HEK293 (cell line): ENCODE data around the gene CALHM6.
A peak's percentile ranks its signal among the peaks of the same experiment; 100 is the strongest.

Experiments used
- CTCF ChIA-PET: fragments of 350-600 bp; formaldehyde crosslinking; extraction: SDS; loops from one replicate; lab custom pipeline; 2021; ENCODE audit warnings: antibody characterized with exemption; lab: Yijun Ruan, JAX
- POLR2A ChIA-PET: fragments of 300-600 bp; formaldehyde crosslinking; extraction: SDS; loops from one replicate; lab custom pipeline; 2020; ENCODE audit warnings: antibody characterized with exemption, inconsistent platforms; lab: Yijun Ruan, JAX
- H3K27ac ChIP-seq: fragments of 200-500 bp; sonication (Bioruptor generic); 2 replicates; pipeline ENCODE4 v1.5.1; 2014; ENCODE audit warnings: low read depth, low read length, control low read depth, inconsistent platforms; ENCODE audit errors: extremely low read depth
- H3K36me3 ChIP-seq, 2 experiments: fragments of 200-500 bp in 1 of 2; sonication (Bioruptor generic) in 1 of 2; 1 replicate in 1 of 2; 2 replicates in 1 of 2; pipeline ENCODE4 v1.5.1; 2014 to 2017; ENCODE audit warnings: inconsistent platforms in 2 of 2, low read length in 2 of 2; ENCODE audit not compliant: control insufficient read depth in 2 of 2, insufficient read depth in 1 of 2
- H3K4me1 ChIP-seq: fragments of 200-500 bp; sonication (Bioruptor generic); 2 replicates; pipeline ENCODE4 v1.5.1; 2014; ENCODE audit warnings: mild to moderate bottlenecking, low read length, inconsistent platforms; ENCODE audit not compliant: control insufficient read depth, insufficient read depth
- H3K4me3 ChIP-seq: 2 replicates; pipeline ENCODE4 v1.5.1; 2011; ENCODE audit warnings: low read depth, mild to moderate bottlenecking, control low read depth, low read length, moderate library complexity
- H3K9me3 ChIP-seq: fragments of 200-500 bp; sonication (Bioruptor generic); 2 replicates; pipeline ENCODE4 v1.5.1; 2014; ENCODE audit warnings: low read depth, low read length, inconsistent platforms; ENCODE audit not compliant: control insufficient read depth, insufficient read depth
- BCL6B ChIP-seq: fragments of 450-650 bp; formaldehyde crosslinking; IDR thresholded peaks from 2 replicates; pipeline ENCODE4 v1.5.1; 2017; ENCODE audit warnings: missing biosample characterization, missing genetic modification characterization
- KLF9 ChIP-seq: fragments of 450-650 bp; formaldehyde crosslinking; IDR thresholded peaks from 2 replicates; pipeline ENCODE4 v1.5.1; 2016; ENCODE audit warnings: missing biosample characterization, missing genetic modification characterization, low read depth
- OSR2 ChIP-seq: fragments of 450-650 bp; formaldehyde crosslinking; IDR thresholded peaks from 2 replicates; pipeline ENCODE4 v1.5.1; 2016; ENCODE audit warnings: missing biosample characterization, missing genetic modification characterization
- SALL2 ChIP-seq: fragments of 450-650 bp; formaldehyde crosslinking; IDR thresholded peaks from 2 replicates; pipeline ENCODE4 v1.5.0; 2017; ENCODE audit warnings: missing biosample characterization, mild to moderate bottlenecking, missing genetic modification characterization, borderline replicate concordance
- TSHZ1 ChIP-seq: fragments of 450-650 bp; formaldehyde crosslinking; IDR thresholded peaks from 2 replicates; pipeline ENCODE4 v1.5.1; 2016; ENCODE audit warnings: missing biosample characterization, missing genetic modification characterization, borderline replicate concordance
- ZBTB44 ChIP-seq: fragments of 450-650 bp; IDR thresholded peaks from 2 replicates; pipeline ENCODE4 v1.5.1; 2018; ENCODE audit warnings: missing biosample characterization, mild to moderate bottlenecking, missing genetic modification characterization
- ZFP69B ChIP-seq: fragments of 450-650 bp; formaldehyde crosslinking; IDR thresholded peaks from 2 replicates; pipeline ENCODE4 v1.5.1; 2016; ENCODE audit warnings: missing biosample characterization, missing genetic modification characterization
- ZNF175 ChIP-seq: fragments of 450-650 bp; formaldehyde crosslinking; IDR thresholded peaks from 2 replicates; pipeline ENCODE4 v1.5.1; 2016; ENCODE audit warnings: missing biosample characterization, missing genetic modification characterization
- ZNF211 ChIP-seq: fragments of 450-650 bp; formaldehyde crosslinking; IDR thresholded peaks from 2 replicates; pipeline ENCODE4 v1.5.1; 2016; ENCODE audit warnings: low read depth, missing biosample characterization, missing genetic modification characterization
- ZNF433 ChIP-seq: fragments of 450-650 bp; formaldehyde crosslinking; IDR thresholded peaks from 2 replicates; pipeline ENCODE4 v1.5.1; 2016; ENCODE audit warnings: missing biosample characterization, missing genetic modification characterization, low read depth
- ZNF501 ChIP-seq: fragments of 450-650 bp; formaldehyde crosslinking; IDR thresholded peaks from 2 replicates; pipeline ENCODE4 v1.5.1; 2016; ENCODE audit warnings: missing biosample characterization, missing genetic modification characterization
- ZNF510 ChIP-seq: fragments of 450-650 bp; formaldehyde crosslinking; IDR thresholded peaks from 2 replicates; pipeline ENCODE4 v1.5.1; 2018; ENCODE audit warnings: mild to moderate bottlenecking, missing genetic modification characterization, missing biosample characterization; ENCODE audit not compliant: insufficient replicate concordance
- ZNF529 ChIP-seq: fragments of 450-650 bp; formaldehyde crosslinking; IDR thresholded peaks from 2 replicates; pipeline ENCODE4 v1.5.1; 2017; ENCODE audit warnings: missing genetic modification characterization, missing biosample characterization; ENCODE audit not compliant: insufficient replicate concordance
- ZNF549 ChIP-seq: fragments of 450-650 bp; IDR thresholded peaks from 2 replicates; pipeline ENCODE4 v1.5.1; 2018; ENCODE audit warnings: missing biosample characterization, missing genetic modification characterization, mild to moderate bottlenecking, inconsistent platforms, moderate library complexity
- ZNF747 ChIP-seq: fragments of 450-650 bp; formaldehyde crosslinking; IDR thresholded peaks from 2 replicates; pipeline ENCODE4 v1.5.1; 2016; ENCODE audit warnings: missing biosample characterization, missing genetic modification characterization
- ZNF843 ChIP-seq: fragments of 450-650 bp; formaldehyde crosslinking; IDR thresholded peaks from 2 replicates; pipeline ENCODE4 v1.5.1; 2016; ENCODE audit warnings: missing biosample characterization, missing genetic modification characterization

Gene CALHM6

GRCh38 chr6:116485559-116486184, 24.5 kb downstream of the CALHM6 start:
- Histone ChIP-seq H3K4me1 (peaks cover 18% of the 10 kb centered on the region; the same call in 1 of the 2 replicates), H3K36me3 (no peaks in the 10 kb centered on the region), H3K27ac (no peak overlapping the region), H3K4me3 (no peak overlapping the region), H3K9me3 (no peaks in the 10 kb centered on the region)
- POLR2A ChIA-PET, result no interaction called here
- CTCF ChIA-PET, result interaction anchor here (0.6 to 1.0 kb wide), 3 partner anchors 16 to 124 kb away, joined by 3 to 6 read pairs (median 3); no protein-coding TSS in a partner anchor
- TF ChIP-seq ZFP69B (tag by site-specific recombination) (no peak), ZNF549 (tag by site-specific recombination) (no peak), ZBTB44 (tag by site-specific recombination) (peak; percentile 67), ZNF843 (peak; percentile 34; the same call in 1 of the 2 replicates)

GRCh38 chr6:116491610-116492330, 30.6 kb downstream of the CALHM6 start:
- no peaks in the 10 kb centered on the region for H3K4me1 ChIP-seq
- POLR2A ChIA-PET, result no interaction called here
- H3K9me3 ChIP-seq, result no peaks in the 10 kb centered on the region
- no peak overlapping the region for H3K4me3 ChIP-seq
- H3K36me3 ChIP-seq, result no peaks in the 10 kb centered on the region
- TF ChIP-seq ZNF501 (tag by site-specific recombination) (no peak), ZNF211 (peak; percentile 81), ZNF433 (tag by site-specific recombination) (no peak), SALL2 (tag by site-specific recombination) (no peak)
- CTCF ChIA-PET, result interaction anchor here (1.9 kb wide), 1 partner anchor 20 kb away, joined by 10 read pairs; the partner anchor contains the start of gene CALHM5
- H3K27ac ChIP-seq, result no peak overlapping the region

- Histone ChIP-seq H3K4me3 (no peak overlapping the region), H3K4me1 (no peaks in the 10 kb centered on the region), H3K27ac (no peak overlapping the region), H3K36me3 (no peaks in the 10 kb centered on the region), H3K9me3 (no peaks in the 10 kb centered on the region)
- POLR2A ChIA-PET, result no interaction called here
- TF ChIP-seq KLF9 (no peak), ZNF529 (tag by site-specific recombination) (no peak), TSHZ1 (no peak), ZNF175 (no peak), OSR2 (no peak), ZNF510 (tag by site-specific recombination) (no peak), ZNF433 (tag by site-specific recombination) (no peak), BCL6B (no peak), ZNF747 (tag by site-specific recombination) (no peak)
- CTCF ChIA-PET, result interaction anchor here (1.9 kb wide), 1 partner anchor 19 kb away, joined by 10 read pairs; the partner anchor contains the start of gene CALHM5
These were observed 31.3 kb downstream of the CALHM6 start for GRCh38 chr6:116492331-116493067.
